HEK293 (cell line): ENCODE data around the gene KCNE1.

ENCODE experiments used
- CTCF ChIA-PET: fragments of 350-600 bp; formaldehyde crosslinking; extraction: SDS; loops from one replicate; lab custom pipeline; 2021; ENCODE audit warnings: antibody characterized with exemption; lab: Yijun Ruan, JAX
- POLR2A ChIA-PET: fragments of 300-600 bp; formaldehyde crosslinking; extraction: SDS; loops from one replicate; lab custom pipeline; 2020; ENCODE audit warnings: antibody characterized with exemption, inconsistent platforms; lab: Yijun Ruan, JAX
- H3K27ac ChIP-seq: fragments of 200-500 bp; sonication (Bioruptor generic); 2 replicates; pipeline ENCODE4 v1.5.1; 2014; ENCODE audit warnings: low read depth, low read length, control low read depth, inconsistent platforms; ENCODE audit errors: extremely low read depth
- H3K36me3 ChIP-seq, 2 experiments: fragments of 200-500 bp in 1 of 2; sonication (Bioruptor generic) in 1 of 2; 1 replicate in 1 of 2; 2 replicates in 1 of 2; pipeline ENCODE4 v1.5.1; 2014 to 2017; ENCODE audit warnings: inconsistent platforms in 2 of 2, low read length in 2 of 2; ENCODE audit not compliant: control insufficient read depth in 2 of 2, insufficient read depth in 1 of 2
- H3K4me1 ChIP-seq: fragments of 200-500 bp; sonication (Bioruptor generic); 2 replicates; pipeline ENCODE4 v1.5.1; 2014; ENCODE audit warnings: mild to moderate bottlenecking, low read length, inconsistent platforms; ENCODE audit not compliant: control insufficient read depth, insufficient read depth
- H3K4me3 ChIP-seq: 2 replicates; pipeline ENCODE4 v1.5.1; 2011; ENCODE audit warnings: low read depth, mild to moderate bottlenecking, control low read depth, low read length, moderate library complexity
- H3K9me3 ChIP-seq: fragments of 200-500 bp; sonication (Bioruptor generic); 2 replicates; pipeline ENCODE4 v1.5.1; 2014; ENCODE audit warnings: low read depth, low read length, inconsistent platforms; ENCODE audit not compliant: control insufficient read depth, insufficient read depth
- GLIS1 ChIP-seq: fragments of 450-650 bp; formaldehyde crosslinking; IDR thresholded peaks from 2 replicates; pipeline ENCODE4 v1.5.1; 2016; ENCODE audit warnings: missing biosample characterization, missing genetic modification characterization
- KLF16 ChIP-seq: fragments of 450-650 bp; formaldehyde crosslinking; IDR thresholded peaks from 2 replicates; pipeline ENCODE4 v1.5.1; 2017; ENCODE audit warnings: missing biosample characterization, missing genetic modification characterization
- MEIS1 ChIP-seq: sonication (generic); formaldehyde crosslinking; IDR thresholded peaks from 2 replicates; pipeline ENCODE4 v1.8.1; 2022; ENCODE audit warnings: missing genetic modification reagents, mild to moderate bottlenecking, borderline replicate concordance
- ZBTB17 ChIP-seq: fragments of 450-650 bp; formaldehyde crosslinking; IDR thresholded peaks from 2 replicates; pipeline ENCODE4 v1.5.1; 2016; ENCODE audit warnings: missing biosample characterization, missing genetic modification characterization
- ZNF2 ChIP-seq: fragments of 450-650 bp; formaldehyde crosslinking; IDR thresholded peaks from 2 replicates; pipeline ENCODE4 v1.5.1; 2016; ENCODE audit warnings: missing biosample characterization, missing genetic modification characterization
- ZNF221 ChIP-seq: fragments of 450-650 bp; formaldehyde crosslinking; IDR thresholded peaks from 2 replicates; pipeline ENCODE4 v1.5.1; 2017; ENCODE audit warnings: missing biosample characterization, missing genetic modification characterization, borderline replicate concordance
- ZNF433 ChIP-seq: fragments of 450-650 bp; formaldehyde crosslinking; IDR thresholded peaks from 2 replicates; pipeline ENCODE4 v1.5.1; 2016; ENCODE audit warnings: missing biosample characterization, missing genetic modification characterization, low read depth
- ZNF629 ChIP-seq: fragments of 450-650 bp; formaldehyde crosslinking; IDR thresholded peaks from 2 replicates; pipeline ENCODE4 v1.5.1; 2017; ENCODE audit warnings: missing biosample characterization, missing genetic modification characterization
- TF ChIP-seq, protein P1 (sequence below): fragments of 450-650 bp; formaldehyde crosslinking; IDR thresholded peaks from 2 replicates; pipeline ENCODE4 v1.5.1; 2016; ENCODE audit warnings: missing biosample characterization, missing genetic modification characterization
- TF ChIP-seq, protein P2 (sequence below): fragments of 450-650 bp; formaldehyde crosslinking; IDR thresholded peaks from 2 replicates; pipeline ENCODE4 v1.5.0; 2017; ENCODE audit warnings: missing biosample characterization, missing genetic modification characterization, borderline replicate concordance
- TF ChIP-seq, protein P3 (sequence below): fragments of 450-650 bp; formaldehyde crosslinking; IDR thresholded peaks from 2 replicates; pipeline ENCODE4 v1.5.1; 2017; ENCODE audit warnings: missing biosample characterization, missing genetic modification characterization
- TF ChIP-seq, protein P4 (sequence below): fragments of 450-650 bp; formaldehyde crosslinking; IDR thresholded peaks from 2 replicates; pipeline ENCODE4 v1.5.1; 2017; ENCODE audit warnings: missing biosample characterization, missing genetic modification characterization

The KCNE1 gene

DNA sequence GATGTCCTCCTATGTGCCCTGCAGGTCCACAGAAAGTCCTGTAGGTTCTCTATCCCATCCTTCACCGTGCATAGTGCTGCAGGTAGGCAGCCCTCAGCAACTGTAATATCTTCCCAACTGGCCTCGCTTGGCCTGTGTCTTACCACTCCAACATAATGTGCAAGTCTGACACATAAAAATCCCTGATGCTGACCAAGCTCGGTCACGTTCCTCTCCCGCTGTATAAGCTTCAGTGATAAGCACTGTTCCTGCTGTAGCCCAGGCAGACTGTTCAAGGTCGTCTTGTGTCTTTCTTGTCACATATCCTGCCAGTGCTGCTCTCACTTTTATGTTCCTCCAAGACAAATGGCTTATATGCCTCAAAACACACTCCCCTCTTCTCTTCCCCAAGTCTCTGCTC lies 19.4 kb upstream of the KCNE1 start:
- H3K27ac ChIP-seq, result no peak overlapping the region
- TF ChIP-seq ZNF433, result no peak
- no peaks in the 10 kb centered on the region for H3K36me3 ChIP-seq
- H3K4me3 ChIP-seq, result no peak overlapping the region
- peaks cover 3% of the 10 kb centered on the region for H3K4me1 ChIP-seq
- POLR2A ChIA-PET, result no interaction called here
- CTCF ChIA-PET, result interaction anchor here (1.3 kb wide), 1 partner anchor 13 kb away, joined by 3 read pairs; no protein-coding TSS in a partner anchor
- no peaks in the 10 kb centered on the region for H3K9me3 ChIP-seq

DNA sequence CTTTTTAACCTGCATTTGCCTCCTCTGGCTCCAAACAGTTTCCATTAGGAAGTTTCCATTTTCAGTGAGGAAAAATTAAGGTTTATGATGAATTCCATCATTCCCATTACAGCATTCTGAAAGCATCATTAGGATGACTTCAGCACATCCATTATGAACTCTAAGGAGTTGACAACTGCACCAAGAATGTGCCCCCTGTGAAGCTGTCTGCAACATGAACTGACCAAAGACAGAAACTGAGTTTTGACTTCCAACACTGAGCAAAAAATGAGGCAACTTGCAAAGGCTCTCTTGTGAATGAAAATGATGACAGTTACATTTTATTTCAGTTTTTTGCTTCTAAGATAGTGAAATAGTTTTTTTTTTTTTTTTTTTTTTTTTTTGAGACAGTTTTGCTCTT lies 18.3 kb upstream of the KCNE1 start:
- peaks cover 8% of the 10 kb centered on the region for H3K4me1 ChIP-seq
- H3K27ac ChIP-seq, result no peak overlapping the region
- no peaks in the 10 kb centered on the region for H3K9me3 ChIP-seq
- no peaks in the 10 kb centered on the region for H3K36me3 ChIP-seq
- ChIA-PET CTCF (interaction anchor here (1.6 to 1.8 kb wide), 2 partner anchors 14 to 20 kb away, joined by 4 to 5 read pairs; no protein-coding TSS in a partner anchor), POLR2A (no interaction called here)
- TF ChIP-seq ZNF221 (tag by site-specific recombination) (no peak), GLIS1 (tag by site-specific recombination) (peak; percentile 62; the same call in 1 of the 2 replicates)
- TF ChIP-seq, protein P1, sequence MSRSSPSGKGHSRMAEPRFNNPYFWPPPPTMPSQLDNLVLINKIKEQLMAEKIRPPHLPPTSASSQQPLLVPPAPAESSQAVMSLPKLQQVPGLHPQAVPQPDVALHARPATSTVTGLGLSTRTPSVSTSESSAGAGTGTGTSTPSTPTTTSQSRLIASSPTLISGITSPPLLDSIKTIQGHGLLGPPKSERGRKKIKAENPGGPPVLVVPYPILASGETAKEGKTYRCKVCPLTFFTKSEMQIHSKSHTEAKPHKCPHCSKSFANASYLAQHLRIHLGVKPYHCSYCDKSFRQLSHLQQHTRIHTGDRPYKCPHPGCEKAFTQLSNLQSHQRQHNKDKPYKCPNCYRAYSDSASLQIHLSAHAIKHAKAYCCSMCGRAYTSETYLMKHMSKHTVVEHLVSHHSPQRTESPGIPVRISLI, result peak; percentile 62
- no peak overlapping the region for H3K4me3 ChIP-seq

DNA sequence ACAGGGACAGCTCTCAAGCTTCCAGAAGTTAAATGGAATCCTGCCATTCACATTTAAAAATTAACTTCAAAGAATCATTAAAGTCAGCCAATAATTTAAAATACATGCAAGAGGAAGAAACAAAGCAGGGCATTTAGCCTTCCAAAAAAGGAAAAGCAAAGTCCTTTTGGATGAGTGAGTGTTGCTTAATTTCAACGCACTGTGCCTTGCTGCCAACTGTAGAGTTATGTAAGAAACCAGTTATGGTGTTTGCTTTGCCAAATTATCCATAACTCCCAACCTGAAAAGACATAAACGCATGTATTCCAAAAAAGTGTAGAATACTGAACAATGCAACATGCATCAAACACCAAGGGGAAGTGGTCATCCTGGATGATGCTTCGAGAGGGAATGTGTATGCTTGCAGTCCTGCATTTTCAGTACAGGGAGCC lies 16.1 kb upstream of the KCNE1 start:
- H3K36me3 ChIP-seq, result peaks cover 0 to under 1% of the 10 kb centered on the region in 2 experiments; a peak in 1 of 3 replicates
- no peak overlapping the region for H3K4me3 ChIP-seq
- H3K27ac ChIP-seq, result no peak overlapping the region
- TF ChIP-seq, protein P2, sequence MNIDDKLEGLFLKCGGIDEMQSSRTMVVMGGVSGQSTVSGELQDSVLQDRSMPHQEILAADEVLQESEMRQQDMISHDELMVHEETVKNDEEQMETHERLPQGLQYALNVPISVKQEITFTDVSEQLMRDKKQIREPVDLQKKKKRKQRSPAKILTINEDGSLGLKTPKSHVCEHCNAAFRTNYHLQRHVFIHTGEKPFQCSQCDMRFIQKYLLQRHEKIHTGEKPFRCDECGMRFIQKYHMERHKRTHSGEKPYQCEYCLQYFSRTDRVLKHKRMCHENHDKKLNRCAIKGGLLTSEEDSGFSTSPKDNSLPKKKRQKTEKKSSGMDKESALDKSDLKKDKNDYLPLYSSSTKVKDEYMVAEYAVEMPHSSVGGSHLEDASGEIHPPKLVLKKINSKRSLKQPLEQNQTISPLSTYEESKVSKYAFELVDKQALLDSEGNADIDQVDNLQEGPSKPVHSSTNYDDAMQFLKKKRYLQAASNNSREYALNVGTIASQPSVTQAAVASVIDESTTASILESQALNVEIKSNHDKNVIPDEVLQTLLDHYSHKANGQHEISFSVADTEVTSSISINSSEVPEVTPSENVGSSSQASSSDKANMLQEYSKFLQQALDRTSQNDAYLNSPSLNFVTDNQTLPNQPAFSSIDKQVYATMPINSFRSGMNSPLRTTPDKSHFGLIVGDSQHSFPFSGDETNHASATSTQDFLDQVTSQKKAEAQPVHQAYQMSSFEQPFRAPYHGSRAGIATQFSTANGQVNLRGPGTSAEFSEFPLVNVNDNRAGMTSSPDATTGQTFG, result no peak
- TF ChIP-seq MEIS1 (CRISPR knock-in tag), result no peak
- TF ChIP-seq, protein P3, sequence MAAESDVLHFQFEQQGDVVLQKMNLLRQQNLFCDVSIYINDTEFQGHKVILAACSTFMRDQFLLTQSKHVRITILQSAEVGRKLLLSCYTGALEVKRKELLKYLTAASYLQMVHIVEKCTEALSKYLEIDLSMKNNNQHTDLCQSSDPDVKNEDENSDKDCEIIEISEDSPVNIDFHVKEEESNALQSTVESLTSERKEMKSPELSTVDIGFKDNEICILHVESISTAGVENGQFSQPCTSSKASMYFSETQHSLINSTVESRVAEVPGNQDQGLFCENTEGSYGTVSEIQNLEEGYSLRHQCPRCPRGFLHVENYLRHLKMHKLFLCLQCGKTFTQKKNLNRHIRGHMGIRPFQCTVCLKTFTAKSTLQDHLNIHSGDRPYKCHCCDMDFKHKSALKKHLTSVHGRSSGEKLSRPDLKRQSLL, result no peak
- TF ChIP-seq KLF16 (tag by site-specific recombination), result no peak
- TF ChIP-seq ZNF433, result no peak
- no peak for TF ChIP-seq ZBTB17 (tag by site-specific recombination)
- no peak for TF ChIP-seq ZNF629 (tag by site-specific recombination)
- TF ChIP-seq, protein P4, sequence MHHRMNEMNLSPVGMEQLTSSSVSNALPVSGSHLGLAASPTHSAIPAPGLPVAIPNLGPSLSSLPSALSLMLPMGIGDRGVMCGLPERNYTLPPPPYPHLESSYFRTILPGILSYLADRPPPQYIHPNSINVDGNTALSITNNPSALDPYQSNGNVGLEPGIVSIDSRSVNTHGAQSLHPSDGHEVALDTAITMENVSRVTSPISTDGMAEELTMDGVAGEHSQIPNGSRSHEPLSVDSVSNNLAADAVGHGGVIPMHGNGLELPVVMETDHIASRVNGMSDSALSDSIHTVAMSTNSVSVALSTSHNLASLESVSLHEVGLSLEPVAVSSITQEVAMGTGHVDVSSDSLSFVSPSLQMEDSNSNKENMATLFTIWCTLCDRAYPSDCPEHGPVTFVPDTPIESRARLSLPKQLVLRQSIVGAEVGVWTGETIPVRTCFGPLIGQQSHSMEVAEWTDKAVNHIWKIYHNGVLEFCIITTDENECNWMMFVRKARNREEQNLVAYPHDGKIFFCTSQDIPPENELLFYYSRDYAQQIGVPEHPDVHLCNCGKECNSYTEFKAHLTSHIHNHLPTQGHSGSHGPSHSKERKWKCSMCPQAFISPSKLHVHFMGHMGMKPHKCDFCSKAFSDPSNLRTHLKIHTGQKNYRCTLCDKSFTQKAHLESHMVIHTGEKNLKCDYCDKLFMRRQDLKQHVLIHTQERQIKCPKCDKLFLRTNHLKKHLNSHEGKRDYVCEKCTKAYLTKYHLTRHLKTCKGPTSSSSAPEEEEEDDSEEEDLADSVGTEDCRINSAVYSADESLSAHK (tag by site-specific recombination), result no peak
- TF ChIP-seq ZNF2 (tag by site-specific recombination), result no peak
- TF ChIP-seq, all 188 proteins: peak for 0
- CTCF ChIA-PET, result no interaction called here
- Histone ChIP-seq H3K9me3 (no peaks in the 10 kb centered on the region), H3K4me1 (peaks cover 8% of the 10 kb centered on the region)
- POLR2A ChIA-PET, result no interaction called here
